Posterior cingulate gyrus (tissue), 11 donors: ENCODE measurements around the gene ERCC4.
A peak's percentile ranks its signal among the peaks of the same experiment; 100 is the strongest.

ENCODE experiments used
- DNase-seq, 10 donors: peaks; one replicate each; pipeline versions ENCODE4 v3.0.0 to v3.0.0-alpha.2; 2020 to 2021; ENCODE audit warnings: mixed read lengths in 3 of 10
- intact Hi-C: fragments of 100-400 bp; cut with DNase I; formaldehyde crosslinking; loops from one replicate; pipeline ENCODE4 v1.15.1; 2023

ERCC4 gene

DNA sequence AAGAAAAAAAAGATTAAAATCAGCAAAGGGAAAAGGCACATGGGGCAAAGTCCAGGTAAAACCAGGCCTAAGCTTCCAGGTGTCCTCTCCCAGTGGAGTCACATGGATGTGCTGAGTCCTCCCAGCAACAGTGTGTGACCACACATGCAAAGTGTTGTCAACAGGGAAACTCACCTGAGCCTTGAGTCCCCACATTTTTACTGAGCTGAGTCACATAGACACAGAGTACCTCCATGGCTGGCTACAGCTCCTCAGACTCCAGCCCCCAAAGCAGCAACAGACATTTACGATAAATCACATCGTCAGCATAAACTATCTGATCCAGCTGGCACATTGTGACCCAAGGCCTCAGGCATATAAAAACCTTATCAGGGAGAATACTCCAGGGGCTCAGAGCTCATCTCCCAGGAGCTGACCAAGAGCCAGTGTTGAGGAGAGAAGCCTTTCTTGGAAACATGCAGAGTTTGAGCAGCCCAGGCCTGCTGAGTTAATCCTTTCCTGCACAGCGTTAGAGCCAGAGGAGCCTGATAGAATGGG, 20.5 kb downstream of the ERCC4 start:
- intact Hi-C loops, result no loop called here
- DNase-seq, result no peak

DNA sequence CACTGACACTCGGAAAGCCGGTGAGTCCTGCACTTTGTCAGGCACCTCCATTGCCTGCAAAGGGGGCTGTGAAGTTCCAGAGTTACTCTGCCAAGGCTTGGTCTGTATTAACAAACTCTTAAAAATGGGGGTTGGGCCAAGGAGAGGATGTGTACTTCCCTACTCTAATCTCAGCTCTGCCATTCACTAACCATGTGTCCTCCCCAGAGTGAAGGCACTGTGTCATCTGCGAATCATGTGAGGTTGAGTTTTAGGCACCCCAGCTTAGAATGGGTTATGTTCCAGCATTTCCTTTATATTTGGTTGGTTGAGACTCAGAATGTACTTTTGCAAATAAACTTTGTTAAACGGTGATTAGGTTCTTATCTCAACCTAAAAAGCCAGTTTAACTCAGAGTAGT, 24.9 kb downstream of the ERCC4 start:
- DNase-seq, result no peak
- intact Hi-C loops, result no loop called here

DNA sequence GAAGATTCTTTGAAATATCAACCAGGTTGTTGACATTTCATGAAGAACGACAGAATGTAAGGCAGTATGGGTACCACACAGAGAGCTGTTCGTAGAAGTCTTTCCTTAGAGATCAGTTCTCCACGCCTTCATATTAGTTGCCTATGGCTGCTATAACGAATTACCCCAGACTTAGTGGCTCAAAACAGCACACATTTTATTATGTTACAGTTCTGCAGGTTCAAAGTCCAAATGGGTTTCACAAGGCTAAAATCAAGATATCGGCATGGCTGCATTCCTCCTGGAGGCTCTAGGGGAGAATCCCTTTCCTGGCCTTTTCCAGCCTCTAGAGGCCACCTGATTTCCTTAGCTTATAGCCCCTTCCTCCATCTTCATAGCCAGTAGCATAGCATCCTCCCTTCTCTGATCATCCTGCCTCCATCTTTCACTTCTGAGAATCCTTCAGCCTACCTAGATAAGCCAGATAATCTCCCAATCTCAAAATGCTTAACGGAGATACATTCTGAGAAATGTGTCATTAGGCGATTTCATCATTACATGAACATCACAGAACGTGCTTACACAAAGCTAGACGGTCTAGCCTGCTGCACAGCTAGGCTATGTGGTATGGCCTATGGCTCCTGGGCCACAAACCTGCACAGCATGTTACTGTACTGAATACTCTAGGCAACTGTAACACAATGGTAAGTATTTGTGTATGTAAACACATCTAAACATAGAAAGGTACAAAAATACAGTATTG, 26.0 kb downstream of the ERCC4 start:
- no peak for DNase-seq
- intact Hi-C loops, result no loop called here

DNA sequence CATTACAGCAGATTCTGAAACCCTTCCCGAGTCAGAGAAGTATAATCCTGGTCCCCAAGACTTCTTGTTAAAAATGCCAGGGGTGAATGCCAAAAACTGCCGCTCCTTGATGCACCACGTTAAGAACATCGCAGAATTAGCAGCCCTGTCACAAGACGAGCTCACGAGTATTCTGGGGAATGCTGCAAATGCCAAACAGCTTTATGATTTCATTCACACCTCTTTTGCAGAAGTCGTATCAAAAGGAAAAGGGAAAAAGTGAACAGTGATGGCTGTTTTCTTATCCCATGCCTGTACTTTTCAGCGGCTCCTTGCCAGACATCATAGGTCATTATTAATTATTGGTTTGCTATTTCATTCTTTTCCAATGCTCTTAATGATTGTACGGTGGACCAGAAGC, 28.1 kb downstream of the ERCC4 start:
- DNase-seq, result no peak
- intact Hi-C loops, result no loop called here

DNA sequence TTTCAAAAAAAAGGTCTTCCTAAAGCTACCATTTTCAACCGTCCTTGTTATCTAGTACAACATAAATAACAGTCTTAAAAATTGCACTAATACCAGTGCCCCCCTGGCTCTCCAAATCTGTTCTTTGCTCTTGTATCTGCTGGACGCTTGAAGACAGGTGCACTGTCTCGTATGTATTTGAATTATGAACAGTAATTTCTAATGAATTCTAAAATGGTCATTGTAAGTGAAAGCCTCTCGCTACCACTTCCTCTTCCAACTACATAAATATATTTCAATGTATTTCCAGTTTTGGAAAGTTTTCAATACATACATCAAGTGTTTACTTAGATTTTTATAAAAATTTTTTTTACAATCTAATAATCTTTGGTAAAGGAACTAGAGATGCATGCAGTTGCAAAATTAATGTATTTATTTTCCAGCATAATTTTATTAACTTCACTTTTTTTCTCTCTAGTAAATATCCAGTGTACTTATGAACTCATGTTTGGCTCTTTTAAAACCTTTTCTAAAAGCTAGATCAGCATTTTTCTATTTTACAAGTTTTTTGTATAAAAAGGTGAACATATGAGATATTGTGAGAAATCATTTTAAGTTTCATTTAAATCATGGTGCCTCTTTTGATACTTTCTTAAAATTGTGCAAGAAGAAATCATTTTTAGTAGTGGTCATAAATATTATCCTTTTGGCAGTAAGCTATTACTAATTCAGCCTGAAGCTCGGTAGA, 31.0 kb downstream of the ERCC4 start:
- DNase-seq, result no peak
- intact Hi-C loops, result no loop called here

DNA sequence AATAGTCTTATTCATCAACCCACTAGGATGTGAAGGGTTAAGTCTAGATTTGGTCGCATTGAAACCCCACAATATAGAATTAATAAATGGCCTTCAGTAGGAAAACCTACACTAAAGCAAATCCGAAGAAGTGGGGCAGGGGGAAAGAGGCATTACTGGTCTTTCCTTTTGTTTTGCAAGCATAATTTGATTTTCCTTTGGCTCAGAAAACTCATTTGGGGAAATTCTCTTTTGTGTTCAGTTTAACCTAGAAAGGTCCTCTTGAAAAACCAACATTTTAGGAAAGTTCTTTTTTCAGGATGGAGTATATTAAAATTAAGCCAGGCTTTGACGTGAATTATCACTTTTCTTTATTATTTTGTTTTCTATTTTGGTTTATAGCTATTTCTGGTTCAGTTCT, 31.7 kb downstream of the ERCC4 start:
- intact Hi-C loops, result no loop called here
- no peak for DNase-seq

DNA sequence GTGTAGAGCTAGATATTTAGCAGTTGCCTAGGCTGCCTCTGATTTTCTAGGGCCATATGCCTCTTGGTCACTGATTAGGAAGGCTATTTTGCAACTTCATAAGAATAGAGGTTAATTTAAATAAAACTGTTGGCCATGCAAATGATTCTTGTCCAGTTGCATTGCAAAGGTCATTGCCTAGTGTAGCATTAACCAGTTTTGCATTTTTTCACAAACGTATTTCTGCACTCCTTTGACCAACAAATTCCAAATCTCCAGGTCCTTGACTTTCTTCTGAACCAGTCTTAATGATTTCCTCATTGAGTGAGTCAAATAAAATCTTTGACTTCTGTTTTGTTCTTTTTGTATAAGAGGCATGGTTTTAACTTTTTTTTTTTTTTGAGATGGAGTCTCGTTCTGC, 33.5 kb downstream of the ERCC4 start:
- intact Hi-C loops, result no loop called here
- no peak for DNase-seq

DNA sequence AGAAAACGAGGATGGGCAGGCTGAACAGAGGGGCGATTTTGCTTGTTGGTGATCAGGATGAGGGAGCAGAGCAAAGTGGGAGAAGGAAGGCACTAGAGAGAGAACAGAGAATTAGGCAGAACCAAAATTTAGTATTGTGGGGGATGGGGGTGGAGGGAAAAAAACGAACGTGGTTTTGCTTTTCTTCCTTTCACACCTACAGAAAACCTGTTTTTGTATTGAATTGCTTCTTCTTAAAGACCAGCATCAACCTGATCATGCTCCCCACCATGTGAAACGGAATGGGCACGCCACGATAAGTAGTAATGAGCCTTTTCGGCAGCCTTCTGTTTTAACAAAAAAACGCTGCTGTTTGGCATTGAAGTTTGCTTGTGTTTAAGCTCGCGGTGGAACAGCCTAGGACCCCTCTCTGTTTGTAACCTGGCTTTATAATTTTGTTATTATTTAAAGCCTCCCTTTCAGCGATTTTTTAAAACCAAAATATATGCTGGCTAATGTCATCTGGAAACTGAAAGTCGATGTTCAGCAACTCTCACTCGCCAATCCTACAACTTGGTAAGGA, 36.8 kb downstream of the ERCC4 start:
- intact Hi-C loops, result no loop called here
- DNase-seq, result peak in 1 of 10 donors; percentile 63

DNA sequence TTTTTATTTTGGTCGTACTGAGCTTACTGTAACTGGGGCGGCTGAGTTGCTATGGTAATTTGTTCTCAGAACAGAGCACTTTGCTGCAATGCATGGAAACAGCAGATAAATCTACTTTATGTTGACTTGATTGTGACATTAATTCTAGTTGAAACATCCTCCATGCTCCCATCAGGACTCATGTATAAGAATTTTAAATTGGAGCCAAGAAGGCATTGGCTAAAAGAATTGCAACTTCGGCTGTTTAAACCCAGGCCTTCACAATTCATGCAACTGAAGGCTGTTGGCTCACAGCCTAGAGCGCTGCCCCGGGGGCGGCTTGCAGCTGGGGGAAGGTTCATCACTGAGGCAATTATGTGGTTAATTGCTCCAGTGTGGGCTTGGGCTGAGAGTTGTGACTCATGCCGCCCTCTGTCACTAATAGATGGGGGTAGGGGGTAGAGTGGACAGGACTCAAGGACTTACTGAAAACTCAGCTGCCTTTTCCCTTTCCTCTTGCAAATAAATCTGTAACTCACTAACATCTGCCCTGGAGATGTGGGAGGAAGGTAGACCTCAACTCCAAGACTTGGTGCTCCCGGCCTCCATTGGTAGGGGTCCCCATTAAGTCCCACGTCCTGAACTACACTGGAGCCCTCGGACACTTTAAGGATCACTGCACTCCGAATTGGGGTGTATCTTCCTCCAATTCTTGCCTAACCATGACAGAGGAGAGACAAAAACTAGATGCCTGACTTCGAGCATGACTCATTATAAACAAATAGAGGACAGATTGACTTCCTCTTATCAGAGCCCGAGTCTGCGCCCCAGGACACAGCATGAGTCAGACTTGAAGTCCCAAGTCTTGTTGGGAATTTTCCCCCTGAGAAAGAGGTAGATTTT, 37.5 kb downstream of the ERCC4 start:
- peak in 4 of 10 donors; percentile 35 to 86 (median 64) for DNase-seq
- intact Hi-C loops, result no loop called here

DNA sequence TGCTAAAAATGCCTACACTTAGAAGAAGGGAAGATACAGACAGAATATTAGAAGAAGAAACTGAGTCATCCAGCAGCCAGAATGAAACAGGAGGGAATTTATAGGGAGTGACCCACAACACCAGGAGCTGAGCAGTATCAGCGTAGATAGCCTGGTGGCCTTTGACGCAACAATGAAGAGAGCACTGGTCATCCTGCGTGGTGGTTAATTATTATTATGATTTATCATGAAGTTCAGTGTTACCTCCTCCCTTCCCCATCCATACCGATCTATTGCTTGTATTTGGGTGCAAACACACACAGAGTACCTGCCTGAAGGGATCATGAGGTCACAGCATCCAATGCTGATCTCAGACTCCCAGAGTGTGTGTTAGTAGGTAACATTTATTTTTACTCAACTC, 38.5 kb downstream of the ERCC4 start:
- DNase-seq, result no peak
- intact Hi-C loops, result no loop called here

DNA sequence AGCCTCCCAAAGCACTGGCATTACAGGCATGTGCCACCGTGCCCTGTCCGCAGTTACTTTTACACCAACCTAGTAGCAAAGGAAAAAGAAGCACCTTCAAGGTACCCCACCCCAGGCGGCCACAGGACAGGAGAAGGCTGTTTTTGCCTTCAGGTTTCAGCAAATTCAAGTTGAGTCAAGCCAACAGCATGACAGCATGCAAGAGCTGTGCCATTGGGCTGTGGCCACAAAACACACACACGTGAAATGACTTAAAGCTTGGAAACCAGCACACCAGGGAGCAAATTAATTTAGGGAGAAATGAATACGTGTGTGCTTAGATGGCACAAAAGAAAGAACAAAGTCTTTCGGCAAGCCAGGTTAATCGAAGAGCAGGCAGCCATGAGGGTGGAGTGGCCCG, 39.7 kb downstream of the ERCC4 start:
- DNase-seq, result no peak
- intact Hi-C loops, result no loop called here

DNA sequence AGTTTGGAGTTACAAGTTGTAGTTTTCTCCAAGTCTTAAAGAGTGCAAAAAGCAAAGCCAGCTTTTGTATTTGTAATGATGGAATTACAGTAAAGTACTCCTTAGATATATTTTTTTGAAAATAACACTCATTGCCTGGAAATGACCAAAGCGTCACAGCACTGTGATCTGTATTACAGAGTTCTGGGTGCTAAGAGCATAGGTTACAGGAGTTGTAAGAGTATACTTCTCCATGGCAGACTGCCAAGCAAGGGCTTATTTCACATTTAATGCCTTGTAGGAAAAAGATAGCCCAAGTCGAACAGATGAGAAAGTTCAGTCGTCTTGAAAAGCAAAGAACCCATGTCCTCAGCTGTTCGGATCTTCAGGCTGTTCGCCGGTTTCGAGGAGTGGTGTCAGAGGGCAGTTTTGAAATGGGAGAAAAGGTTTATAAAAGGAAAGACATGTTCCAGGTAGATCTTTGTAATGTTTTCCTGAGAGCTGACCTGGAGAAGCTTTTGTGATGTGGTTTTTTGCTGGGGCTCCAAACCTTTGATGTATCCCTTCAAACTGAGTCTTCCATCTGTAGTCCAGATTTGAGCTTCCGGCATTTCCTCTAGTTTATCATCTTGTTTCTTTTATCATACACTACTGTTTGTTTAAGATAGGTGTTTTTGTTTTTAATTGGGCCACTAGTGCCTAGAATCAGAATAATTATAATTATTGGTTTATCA, 41.3 kb downstream of the ERCC4 start:
- no peak for DNase-seq

DNA sequence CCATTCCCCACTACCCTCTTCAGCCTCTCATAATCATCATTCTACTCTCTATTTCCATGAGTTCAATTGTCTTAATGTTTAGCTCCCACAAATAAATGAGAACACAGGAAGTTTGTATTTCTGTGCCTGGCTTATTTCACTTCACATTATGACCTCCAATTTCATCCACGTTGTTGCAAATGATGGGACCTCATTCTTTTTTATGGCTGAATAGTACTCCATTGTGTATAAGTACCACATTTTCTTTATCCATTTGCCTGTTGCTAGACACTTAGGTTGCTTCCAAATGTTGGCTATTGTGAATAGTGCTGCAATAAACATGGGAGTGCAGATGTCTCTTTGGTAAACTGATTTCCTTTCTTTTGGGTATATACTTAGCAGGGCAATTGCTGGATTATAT, 42.3 kb downstream of the ERCC4 start:
- intact Hi-C loops, result no loop called here
- DNase-seq, result no peak

More for the DNA sequence above, 41.3 kb downstream of the ERCC4 start:
- intact Hi-C loops, result no loop called here

DNA sequence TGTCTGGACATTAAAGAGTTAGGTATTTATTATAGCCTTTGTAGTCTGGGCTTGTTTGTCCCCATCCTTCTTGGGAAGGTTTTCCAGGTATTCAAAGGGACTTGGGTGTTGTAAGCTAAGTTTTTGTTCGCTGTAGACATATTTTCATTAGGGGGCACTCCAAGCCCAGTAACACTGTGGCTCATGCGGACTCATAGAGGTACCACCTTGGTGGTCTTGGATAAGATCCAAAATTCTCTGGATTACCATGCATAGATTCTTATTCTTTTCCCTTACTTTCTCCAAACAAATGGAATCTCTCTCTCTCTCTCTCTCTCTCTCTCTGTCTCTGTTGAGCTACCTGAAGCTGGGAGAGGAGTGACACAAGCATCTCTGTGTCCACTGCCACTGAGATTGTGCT, 48.9 kb downstream of the ERCC4 start:
- intact Hi-C loops, result no loop called here
- DNase-seq, result no peak

DNA sequence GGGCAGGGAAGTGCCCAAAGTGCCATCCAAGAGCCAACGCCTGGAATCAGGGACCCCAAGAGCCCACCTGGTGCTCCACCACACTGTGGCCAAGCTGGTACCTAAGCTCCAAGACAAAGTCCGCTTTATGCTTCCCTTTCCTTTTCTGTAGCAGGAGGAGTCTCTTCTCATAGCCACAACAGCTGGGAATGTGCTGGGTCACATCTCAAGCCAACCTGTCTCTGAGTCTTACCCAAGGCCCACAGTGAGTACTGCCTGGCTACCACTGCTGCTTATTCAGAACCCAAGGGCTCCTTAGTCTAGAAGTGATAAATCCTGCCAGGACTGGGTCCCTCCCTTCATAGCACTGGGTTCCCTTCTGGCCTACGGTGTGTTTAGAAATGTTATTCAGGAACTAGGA, 49.8 kb downstream of the ERCC4 start:
- intact Hi-C loops, result no loop called here
- DNase-seq, result no peak

DNA sequence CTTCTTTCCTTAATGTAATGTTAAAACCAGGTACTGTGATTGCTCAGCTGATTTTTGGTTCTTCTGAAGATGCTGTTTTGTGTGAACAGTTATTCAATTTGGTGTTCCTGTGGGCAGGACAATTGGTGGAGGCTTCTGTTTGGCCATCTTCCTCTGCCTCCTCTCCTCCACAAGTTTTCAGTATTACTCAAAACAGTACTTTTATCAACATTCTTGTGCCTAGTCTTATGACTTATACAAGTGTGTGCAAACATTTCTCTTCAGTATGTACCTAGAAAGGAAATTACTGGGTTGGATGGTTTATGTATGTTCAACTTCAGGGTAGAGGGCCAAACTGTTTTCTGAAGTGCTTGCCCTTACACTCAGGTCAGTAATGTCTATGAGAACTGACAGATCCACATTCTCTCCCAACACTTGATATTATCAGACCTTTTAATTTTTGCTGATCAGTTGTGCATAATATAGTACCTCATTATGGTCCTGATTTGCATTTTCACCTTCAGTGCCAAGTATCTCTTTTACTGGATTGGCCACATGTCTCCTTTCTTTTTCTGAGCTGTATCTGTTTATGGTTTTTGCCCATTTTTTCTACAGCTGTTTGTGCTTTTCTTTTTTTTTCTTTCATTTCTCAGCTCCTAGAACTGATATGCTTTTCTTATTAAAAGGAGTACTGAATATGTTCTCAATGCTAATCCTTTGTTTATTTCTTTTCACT, 50.9 kb downstream of the ERCC4 start:
- no peak for DNase-seq
- intact Hi-C loops, result no loop called here

DNA sequence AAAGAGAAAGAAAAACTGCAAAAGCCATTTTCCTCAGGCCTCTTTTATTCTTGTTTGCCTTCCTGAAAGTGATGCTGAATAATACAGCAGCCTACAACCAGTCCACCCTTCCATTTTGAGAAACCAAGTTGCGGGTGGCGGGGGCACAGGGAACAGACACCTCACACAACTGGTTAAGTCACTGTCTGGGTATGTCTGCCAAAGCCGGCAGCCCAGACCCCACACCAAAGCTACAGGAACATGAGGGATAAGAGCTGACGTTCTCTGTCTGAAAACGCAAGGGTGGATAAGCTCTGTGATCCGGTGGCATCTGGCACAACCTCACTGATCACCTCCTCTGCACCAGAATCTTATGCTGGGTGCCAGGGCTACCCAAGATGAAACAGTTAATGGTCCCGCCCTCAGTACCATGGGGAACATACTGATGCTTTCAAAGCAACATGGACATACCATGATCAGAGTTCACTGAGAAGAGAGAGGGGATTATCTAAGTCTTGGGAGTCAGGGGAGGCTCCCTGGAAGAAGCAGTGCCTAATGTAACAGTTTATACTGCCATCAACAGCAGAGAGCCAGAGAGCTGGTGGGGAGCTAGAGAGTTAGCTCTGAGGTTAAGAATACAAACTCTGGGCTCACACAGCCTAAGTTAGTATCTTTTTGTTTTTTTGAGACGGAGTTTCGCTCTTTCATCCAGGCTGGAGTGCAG, 53.5 kb downstream of the ERCC4 start:
- intact Hi-C loops, result no loop called here
- DNase-seq, result peak in 5 of 10 donors; percentile 11 to 85 (median 40)

DNA sequence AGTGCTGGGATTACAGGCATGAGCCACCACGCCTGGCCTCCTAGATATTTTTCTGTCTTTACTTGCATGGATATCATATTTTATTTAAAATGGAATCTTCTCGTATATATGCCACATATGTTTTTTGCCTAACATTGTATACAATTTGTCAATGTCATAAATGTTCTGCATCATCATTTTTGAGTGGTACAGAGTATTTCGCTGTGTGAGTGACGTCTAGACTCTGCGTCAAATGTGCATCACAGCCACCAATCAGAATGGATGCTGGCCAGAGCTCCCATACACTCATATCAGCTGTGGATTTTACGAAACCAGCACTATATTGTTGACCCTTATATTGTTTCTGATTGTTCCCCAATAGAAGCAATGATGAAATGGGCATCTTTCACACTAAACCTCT, 57.2 kb downstream of the ERCC4 start:
- intact Hi-C loops, result no loop called here
- DNase-seq, result no peak

DNA sequence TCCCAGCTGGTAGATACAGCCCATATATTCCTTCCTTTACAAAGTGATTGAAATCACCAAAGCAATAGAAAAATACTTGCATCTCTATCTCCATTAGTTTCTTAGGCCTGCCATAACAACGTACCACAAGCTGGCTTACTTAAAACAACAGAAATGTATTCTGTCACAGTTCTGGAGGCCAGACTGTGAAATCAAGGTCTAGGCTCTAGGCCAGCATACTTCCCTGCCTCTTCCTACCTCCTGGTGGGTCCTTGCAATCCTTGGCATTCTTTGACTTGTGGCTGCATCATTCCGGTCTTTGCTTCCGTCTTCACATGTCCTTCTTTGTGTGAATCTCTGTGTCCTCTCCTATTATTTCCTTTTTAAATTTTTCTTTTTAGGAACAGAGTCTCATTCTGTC, 62.5 kb downstream of the ERCC4 start:
- DNase-seq, result no peak
- intact Hi-C loops, result no loop called here
